ENCODE measurements around the gene SPSB3.

DNA sequence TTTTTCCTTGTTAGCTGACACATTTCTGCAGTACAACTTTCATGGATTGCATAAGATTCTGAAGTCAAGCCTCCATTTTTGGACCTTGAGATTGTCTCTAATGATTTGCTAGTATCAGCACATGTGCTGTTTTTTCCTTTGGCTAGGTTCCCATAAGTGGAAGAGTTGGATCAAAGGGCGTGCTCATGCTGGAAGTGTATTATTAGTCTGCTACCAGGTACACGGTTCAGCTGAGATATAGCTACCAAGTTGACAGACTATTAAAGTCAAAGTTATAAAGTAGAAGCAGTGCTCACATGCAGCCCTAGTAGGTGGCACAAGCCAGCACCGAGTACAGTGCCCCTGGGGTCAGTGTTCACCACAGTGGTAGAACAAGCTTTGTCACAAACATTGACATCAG lies 47.8 kb upstream of the SPSB3 start:
- TF ChIP-seq IKZF1 (IDR thresholded peaks at IDR 0.05), result no peak
- TF ChIP-seq, protein P1, sequence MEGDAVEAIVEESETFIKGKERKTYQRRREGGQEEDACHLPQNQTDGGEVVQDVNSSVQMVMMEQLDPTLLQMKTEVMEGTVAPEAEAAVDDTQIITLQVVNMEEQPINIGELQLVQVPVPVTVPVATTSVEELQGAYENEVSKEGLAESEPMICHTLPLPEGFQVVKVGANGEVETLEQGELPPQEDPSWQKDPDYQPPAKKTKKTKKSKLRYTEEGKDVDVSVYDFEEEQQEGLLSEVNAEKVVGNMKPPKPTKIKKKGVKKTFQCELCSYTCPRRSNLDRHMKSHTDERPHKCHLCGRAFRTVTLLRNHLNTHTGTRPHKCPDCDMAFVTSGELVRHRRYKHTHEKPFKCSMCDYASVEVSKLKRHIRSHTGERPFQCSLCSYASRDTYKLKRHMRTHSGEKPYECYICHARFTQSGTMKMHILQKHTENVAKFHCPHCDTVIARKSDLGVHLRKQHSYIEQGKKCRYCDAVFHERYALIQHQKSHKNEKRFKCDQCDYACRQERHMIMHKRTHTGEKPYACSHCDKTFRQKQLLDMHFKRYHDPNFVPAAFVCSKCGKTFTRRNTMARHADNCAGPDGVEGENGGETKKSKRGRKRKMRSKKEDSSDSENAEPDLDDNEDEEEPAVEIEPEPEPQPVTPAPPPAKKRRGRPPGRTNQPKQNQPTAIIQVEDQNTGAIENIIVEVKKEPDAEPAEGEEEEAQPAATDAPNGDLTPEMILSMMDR (CRISPR knock-in tag; IDR thresholded peaks at IDR 0.05), result no peak
- TF ChIP-seq EZH2 (conservative IDR thresholded peaks at IDR 0.05; ENCODE audit: low read depth, low read length), result no peak
- no peak for TF ChIP-seq CREM (IDR thresholded peaks at IDR 0.05)
- no peak for TF ChIP-seq CREM (CRISPR knock-in tag; IDR thresholded peaks at IDR 0.05)
- TF ChIP-seq ATF7 (IDR thresholded peaks at IDR 0.05), result no peak
- no peak for TF ChIP-seq ATF7 (CRISPR knock-in tag; IDR thresholded peaks at IDR 0.05)
- no peak for TF ChIP-seq JUN (CRISPR knock-in tag; IDR thresholded peaks at IDR 0.05)
- no peak for TF ChIP-seq YY1 (IDR thresholded peaks at IDR 0.05; ENCODE audit: insufficient read depth, insufficient replicate concordance, low read depth, low read length)
- TF ChIP-seq ZNF552 (CRISPR knock-in tag; IDR thresholded peaks at IDR 0.05; ENCODE audit: borderline replicate concordance), result no peak
- no peak for TF ChIP-seq RAD21 (CRISPR knock-in tag; IDR thresholded peaks at IDR 0.05)
- TF ChIP-seq ZFX (CRISPR knock-in tag; IDR thresholded peaks at IDR 0.05; ENCODE audit: low read depth), result no peak
- TF ChIP-seq ZBTB42 (CRISPR knock-in tag; IDR thresholded peaks at IDR 0.05), result no peak

Measured in HepG2 (cell line).